Activated CD8-positive, alpha-beta T cell treated with anti-CD3 and anti-CD28 coated beads, Interleukin-2, amount 10 ng/mL, durations not matched to agents 7 days and 5 days (primary cell): ENCODE results near the gene LRIT1. TPM values are rescaled to one million over a fixed set of nuclear protein-coding genes. Genes with fewer than 3 reads are reported as not detected.

ENCODE experiments used
- ATAC-seq: fragments of 150-1000 bp; cut with Tn5 transposase; one replicate; pipeline ENCODE4 v1.10.0; 2021; ENCODE audit warnings: moderate library complexity
- CTCF ChIA-PET: fragments of 350-600 bp; sonication (Branson Sonifier 250); formaldehyde crosslinking; loops from one replicate; lab custom pipeline; 2021; ENCODE audit warnings: antibody characterized with exemption; lab: Charles Lee
- POLR2A ChIA-PET: fragments of 350-600 bp; sonication (Branson Sonifier 250); formaldehyde crosslinking; loops from one replicate; lab custom pipeline; 2021; ENCODE audit warnings: antibody characterized with exemption; lab: Charles Lee
- DNase-seq: peaks from one replicate; pipeline ENCODE4 v3.0.0-alpha.2; 2020
- H3K27ac Mint-ChIP-seq: one replicate; pipeline ENCODE4 v1.8.0; 2021; ENCODE audit warnings: mild to moderate bottlenecking, mixed read lengths
- H3K27me3 Mint-ChIP-seq: one replicate; pipeline ENCODE4 v1.8.0; 2021; ENCODE audit warnings: low read depth, mixed read lengths
- H3K36me3 Mint-ChIP-seq: one replicate; pipeline ENCODE4 v1.8.0; 2021; ENCODE audit warnings: low read depth, mixed read lengths
- H3K4me1 Mint-ChIP-seq: one replicate; pipeline ENCODE4 v1.8.0; 2021; ENCODE audit warnings: low read depth, mixed read lengths
- H3K4me3 Mint-ChIP-seq: one replicate; pipeline ENCODE4 v1.8.0; 2021; ENCODE audit warnings: mild to moderate bottlenecking, mixed read lengths
- H3K9me3 Mint-ChIP-seq: one replicate; pipeline ENCODE4 v1.8.0; 2022; ENCODE audit warnings: mixed read lengths; ENCODE audit not compliant: insufficient read depth
- total RNA-seq, 2 experiments: library from RNA; stranded (reverse); gene quantifications; one replicate each; pipeline ENCODE4 v1.2.3, GENCODE V29; 2021

The LRIT1 gene
- total RNA-seq, 2 experiments from 2014 or later: not detected

GRCh38 chr10:84197643-84198042 is 43.7 kb downstream of the LRIT1 start:
- no peak overlapping the region for H3K4me3 Mint-ChIP-seq
- no peak overlapping the region for H3K27ac Mint-ChIP-seq
- peaks cover 8% of the 10 kb centered on the region for H3K4me1 Mint-ChIP-seq
- ChIA-PET POLR2A (interaction anchor here (0.9 kb wide), 1 partner anchor 20 kb away, joined by 3 read pairs; no protein-coding TSS in a partner anchor), CTCF (no interaction called here)
- H3K9me3 Mint-ChIP-seq: no peaks in the 10 kb centered on the region
- peaks cover 51% of the 10 kb centered on the region for H3K27me3 Mint-ChIP-seq
- no peaks in the 10 kb centered on the region for H3K36me3 Mint-ChIP-seq
- ATAC-seq (no peak), DNase-seq (no peak)

GRCh38 chr10:84196941-84197340 is 44.4 kb downstream of the LRIT1 start:
- DNase-seq: no peak
- Mint-ChIP-seq H3K27ac (no peak overlapping the region), H3K4me3 (no peak overlapping the region), H3K4me1 (peaks cover 8% of the 10 kb centered on the region), H3K36me3 (no peaks in the 10 kb centered on the region), H3K27me3 (peaks cover 51% of the 10 kb centered on the region), H3K9me3 (no peaks in the 10 kb centered on the region)
- no peak for ATAC-seq
- ChIA-PET POLR2A (interaction anchor here (1.2 kb wide), 1 partner anchor 132 kb away, joined by 3 read pairs; no protein-coding TSS in a partner anchor), CTCF (no interaction called here)

- H3K36me3 Mint-ChIP-seq: no peaks in the 10 kb centered on the region
- ATAC-seq (no peak), DNase-seq (no peak)
- no peak overlapping the region for H3K27ac Mint-ChIP-seq
- CTCF ChIA-PET: interaction anchor here (1.9 to 2.8 kb wide), 2 partner anchors 48 to 341 kb away, joined by 5 to 16 read pairs; no protein-coding TSS in a partner anchor
- POLR2A ChIA-PET: interaction anchor here (1.2 kb wide), 1 partner anchor 133 kb away, joined by 3 read pairs; no protein-coding TSS in a partner anchor
- peaks cover 14% of the 10 kb centered on the region for H3K4me1 Mint-ChIP-seq
- peaks cover 56% of the 10 kb centered on the region for H3K27me3 Mint-ChIP-seq
- H3K4me3 Mint-ChIP-seq: no peak overlapping the region
- no peaks in the 10 kb centered on the region for H3K9me3 Mint-ChIP-seq
Measured at GRCh38 chr10:84196083-84196482, 45.3 kb downstream of the LRIT1 start.

DNA sequence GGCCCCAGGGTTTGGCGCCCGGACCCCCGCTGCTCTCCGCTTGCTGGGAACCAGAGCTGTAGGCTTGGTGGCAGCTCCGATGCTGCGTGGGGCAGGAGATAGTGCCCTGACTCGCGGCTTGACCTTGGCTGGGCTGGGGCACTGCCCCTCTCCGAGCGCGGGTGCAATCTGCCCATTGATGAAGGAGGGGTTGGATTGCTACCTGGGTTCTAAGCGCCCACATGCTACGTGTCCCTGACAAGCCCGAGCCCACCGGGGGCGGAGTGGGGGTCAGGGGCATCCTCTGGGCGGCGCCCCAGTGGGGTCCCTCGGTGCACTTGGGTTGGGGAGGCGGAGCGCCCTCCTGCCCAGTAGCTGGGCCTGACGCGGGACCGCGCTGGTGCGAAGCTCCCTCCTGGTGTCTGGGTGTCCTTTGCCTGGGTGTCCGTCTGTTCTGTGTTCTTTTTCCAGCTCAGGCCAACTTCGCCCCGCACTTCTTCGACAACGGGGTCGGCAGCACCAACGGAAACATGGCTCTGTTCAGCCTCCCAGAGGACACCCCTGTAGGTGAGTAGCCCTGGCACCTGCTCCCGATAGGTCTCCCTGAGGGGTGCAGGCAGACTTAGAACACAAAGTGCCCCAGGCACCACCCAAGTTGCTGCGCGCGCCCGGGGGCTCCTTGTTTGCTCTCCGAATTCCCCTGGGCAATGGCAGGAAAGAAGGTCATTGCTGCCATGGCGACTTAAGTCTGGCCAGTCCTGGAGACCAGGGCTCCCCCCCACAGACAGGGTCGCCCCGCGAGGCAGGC is 46.1 kb downstream of the LRIT1 start:
- DNase-seq (no peak), ATAC-seq (no peak)
- Mint-ChIP-seq H3K27me3 (peaks cover 54% of the 10 kb centered on the region), H3K4me1 (peaks cover 22% of the 10 kb centered on the region), H3K36me3 (no peaks in the 10 kb centered on the region), H3K9me3 (no peaks in the 10 kb centered on the region), H3K27ac (no peak overlapping the region), H3K4me3 (peak overlapping the region; percentile 50)
- ChIA-PET POLR2A (interaction anchor here (0.6 kb wide), 1 partner anchor 55 kb away, joined by 3 read pairs; no protein-coding TSS in a partner anchor), CTCF (interaction anchor here (0.6 to 2.8 kb wide), 6 partner anchors 19 to 342 kb away, joined by 3 to 16 read pairs (median 4); no protein-coding TSS in a partner anchor)

GRCh38 chr10:84194424-84195043 is 46.8 kb downstream of the LRIT1 start, which contains the start of gene CDHR1:
CDHR1 (plus strand) TSS chr10:84194537; CDS start chr10:84194761, 224 bp downstream.
- Mint-ChIP-seq H3K4me3 (peak within 1 kb of the TSS; percentile 50), H3K4me1 (peaks cover 23% of the 10 kb centered on the region), H3K36me3 (no peaks in the 10 kb centered on the region), H3K9me3 (no peaks in the 10 kb centered on the region), H3K27me3 (peaks cover 52% of the 10 kb centered on the region), H3K27ac (no peak within 1 kb of the TSS)
- ChIA-PET POLR2A (no interaction called here), CTCF (interaction anchor here (0.6 to 2.8 kb wide), 6 partner anchors 20 to 343 kb away, joined by 3 to 16 read pairs (median 4); no protein-coding TSS in a partner anchor)
- DNase-seq (peak; percentile 65), ATAC-seq (peak; percentile 84)

- ATAC-seq: no peak
- CTCF ChIA-PET: interaction anchor here (1.3 to 2.8 kb wide), 2 partner anchors 38 to 46 kb away, joined by 3 to 16 read pairs; no protein-coding TSS in a partner anchor
- Mint-ChIP-seq H3K27me3 (peaks cover 52% of the 10 kb centered on the region), H3K36me3 (no peaks in the 10 kb centered on the region), H3K4me3 (peak overlapping the region; percentile 50), H3K4me1 (peaks cover 23% of the 10 kb centered on the region), H3K27ac (no peak overlapping the region), H3K9me3 (no peaks in the 10 kb centered on the region)
- POLR2A ChIA-PET: no interaction called here
- no peak for DNase-seq
Measured at GRCh38 chr10:84193846-84194423, 47.4 kb downstream of the LRIT1 start.

- Mint-ChIP-seq H3K27ac (no peak overlapping the region), H3K4me1 (peaks cover 23% of the 10 kb centered on the region), H3K9me3 (no peaks in the 10 kb centered on the region), H3K4me3 (no peak overlapping the region), H3K36me3 (no peaks in the 10 kb centered on the region), H3K27me3 (peaks cover 48% of the 10 kb centered on the region)
- DNase-seq (no peak), ATAC-seq (no peak)
- ChIA-PET POLR2A (no interaction called here), CTCF (interaction anchor here (2.8 kb wide), 1 partner anchor 45 kb away, joined by 16 read pairs; no protein-coding TSS in a partner anchor)
Measured at GRCh38 chr10:84193327-84193726, 48.0 kb downstream of the LRIT1 start.

DNA sequence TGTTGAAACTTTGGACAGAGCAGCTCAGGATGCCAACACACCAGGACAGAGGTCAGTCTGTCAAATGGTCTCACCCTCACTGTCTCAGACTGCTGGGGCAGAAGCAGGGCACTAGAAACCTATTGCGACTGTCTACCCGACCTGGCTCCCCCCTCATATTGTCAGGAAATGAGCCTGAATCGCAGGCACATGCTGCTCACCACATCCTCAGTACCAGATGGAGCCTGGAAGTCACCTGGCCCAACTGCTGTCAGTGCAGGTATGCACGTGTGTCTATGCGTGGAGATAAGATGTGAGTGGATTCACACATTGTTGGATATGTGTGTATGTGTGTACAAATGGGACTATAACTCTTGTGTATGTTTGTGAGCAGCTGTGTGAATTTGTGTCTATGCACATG is 50.2 kb downstream of the LRIT1 start:
- DNase-seq (peak; percentile 55), ATAC-seq (no peak)
- H3K4me3 Mint-ChIP-seq: no peak overlapping the region
- H3K27ac Mint-ChIP-seq: peak overlapping the region; percentile 7
- ChIA-PET POLR2A (interaction anchor here (1.0 to 1.6 kb wide), 2 partner anchors 12 to 13 kb away, joined by 3 read pairs; no protein-coding TSS in a partner anchor), CTCF (interaction anchor here (1.2 to 1.9 kb wide), 5 partner anchors 14 to 43 kb away, joined by 4 to 7 read pairs (median 4); no protein-coding TSS in a partner anchor)
- H3K27me3 Mint-ChIP-seq: peaks cover 31% of the 10 kb centered on the region
- peaks cover 23% of the 10 kb centered on the region for H3K4me1 Mint-ChIP-seq
- no peaks in the 10 kb centered on the region for H3K9me3 Mint-ChIP-seq
- H3K36me3 Mint-ChIP-seq: no peaks in the 10 kb centered on the region

- Mint-ChIP-seq H3K4me1 (peaks cover 23% of the 10 kb centered on the region), H3K4me3 (no peak overlapping the region), H3K36me3 (no peaks in the 10 kb centered on the region), H3K27me3 (peaks cover 26% of the 10 kb centered on the region), H3K9me3 (no peaks in the 10 kb centered on the region), H3K27ac (no peak overlapping the region)
- DNase-seq: no peak
- no peak for ATAC-seq
- ChIA-PET CTCF (interaction anchor here (1.2 to 1.4 kb wide), 4 partner anchors 14 to 41 kb away, joined by 4 to 5 read pairs (median 4); no protein-coding TSS in a partner anchor), POLR2A (interaction anchor here (1.0 to 1.6 kb wide), 2 partner anchors 12 to 13 kb away, joined by 3 read pairs; no protein-coding TSS in a partner anchor)
Measured at GRCh38 chr10:84190621-84191020, 50.7 kb downstream of the LRIT1 start.

GRCh38 chr10:84188815-84189214 is 52.5 kb downstream of the LRIT1 start:
- ATAC-seq (no peak), DNase-seq (no peak)
- peaks cover 17% of the 10 kb centered on the region for H3K27me3 Mint-ChIP-seq
- no peak overlapping the region for H3K27ac Mint-ChIP-seq
- ChIA-PET POLR2A (interaction anchor here (0.7 kb wide), 1 partner anchor 11 kb away, joined by 3 read pairs; no protein-coding TSS in a partner anchor), CTCF (interaction anchor here (0.8 kb wide), 1 partner anchor 11 kb away, joined by 3 read pairs; no protein-coding TSS in a partner anchor)
- H3K9me3 Mint-ChIP-seq: no peaks in the 10 kb centered on the region
- no peaks in the 10 kb centered on the region for H3K36me3 Mint-ChIP-seq
- no peak overlapping the region for H3K4me3 Mint-ChIP-seq
- H3K4me1 Mint-ChIP-seq: peaks cover 23% of the 10 kb centered on the region
